ENCODE results near the gene IFI44L.

IFI44L gene

GRCh38 chr1:78619803-78620579 lies at the start of gene IFI44L:
Gene IFI44L, plus strand, starts transcription at chr1:78620448. Its CDS starts 7,468 bp downstream, at chr1:78627916.
- DNase-seq (ENCODE audit: low read depth in 3 of 3, low spot score in 1 of 3), result peak; percentile 3 to 50 (median 48)

- DNase-seq (ENCODE audit: low read depth in 3 of 3, low spot score in 1 of 3), result no peak
Observed at GRCh38 chr1:78570539-78570938, 49.7 kb upstream of the IFI44L start.

- DNase-seq (ENCODE audit: low read depth in 3 of 3, low spot score in 1 of 3), result no peak
Observed at GRCh38 chr1:78577257-78578100, 42.8 kb upstream of the IFI44L start.

GRCh38 chr1:78586572-78586971 lies 33.7 kb upstream of the IFI44L start:
- no peak for DNase-seq (ENCODE audit: low read depth in 3 of 3, low spot score in 1 of 3)

GRCh38 chr1:78587211-78587610 lies 33.0 kb upstream of the IFI44L start:
- no peak for DNase-seq (ENCODE audit: low read depth in 3 of 3, low spot score in 1 of 3)

- DNase-seq (ENCODE audit: low read depth in 3 of 3, low spot score in 1 of 3), result no peak
Observed at GRCh38 chr1:78591971-78592370, 28.3 kb upstream of the IFI44L start.

GRCh38 chr1:78599294-78599693 lies 21.0 kb upstream of the IFI44L start:
- DNase-seq (ENCODE audit: low read depth in 3 of 3, low spot score in 1 of 3), result no peak

- no peak for DNase-seq (ENCODE audit: low read depth in 3 of 3, low spot score in 1 of 3)
Observed at GRCh38 chr1:78601068-78601467, 19.2 kb upstream of the IFI44L start.

GRCh38 chr1:78603206-78603605 lies 17.0 kb upstream of the IFI44L start:
- no peak for DNase-seq (ENCODE audit: low read depth in 3 of 3, low spot score in 1 of 3)

- DNase-seq (ENCODE audit: low read depth in 3 of 3, low spot score in 1 of 3), result no peak
Observed at GRCh38 chr1:78604643-78605042, 15.6 kb upstream of the IFI44L start.

- DNase-seq (ENCODE audit: low read depth in 3 of 3, low spot score in 1 of 3), result no peak
Observed at GRCh38 chr1:78606274-78606673, 14.0 kb upstream of the IFI44L start.

GRCh38 chr1:78607334-78607927 lies 12.8 kb upstream of the IFI44L start:
- DNase-seq (ENCODE audit: low read depth in 3 of 3, low spot score in 1 of 3), result no peak

- DNase-seq (ENCODE audit: low read depth in 3 of 3, low spot score in 1 of 3), result no peak
Observed at GRCh38 chr1:78607944-78608343, 12.3 kb upstream of the IFI44L start.

GRCh38 chr1:78617615-78618026 lies 2.6 kb upstream of the IFI44L start:
- peak in 2 of 3 donors; percentile 25 to 30 for DNase-seq (ENCODE audit: low read depth in 3 of 3, low spot score in 1 of 3)

- DNase-seq (ENCODE audit: low read depth in 3 of 3, low spot score in 1 of 3), result no peak
Observed at GRCh38 chr1:78619032-78619431, 1.2 kb upstream of the IFI44L start.

GRCh38 chr1:78619446-78619802 lies 824 bp upstream of the IFI44L start:
- no peak for DNase-seq (ENCODE audit: low read depth in 3 of 3, low spot score in 1 of 3)

GRCh38 chr1:78620666-78621065 lies 418 bp downstream of the IFI44L start:
- DNase-seq (ENCODE audit: low read depth in 3 of 3, low spot score in 1 of 3), result no peak

- DNase-seq (ENCODE audit: low read depth in 3 of 3, low spot score in 1 of 3), result no peak
Observed at GRCh38 chr1:78622548-78622947, 2.3 kb downstream of the IFI44L start.

- DNase-seq (ENCODE audit: low read depth in 3 of 3, low spot score in 1 of 3), result no peak
Observed at GRCh38 chr1:78624035-78624434, 3.8 kb downstream of the IFI44L start.

- no peak for DNase-seq (ENCODE audit: low read depth in 3 of 3, low spot score in 1 of 3)
Observed at GRCh38 chr1:78627321-78627720, 7.1 kb downstream of the IFI44L start.

GRCh38 chr1:78630600-78630999 lies 10.4 kb downstream of the IFI44L start:
- DNase-seq (ENCODE audit: low read depth in 3 of 3, low spot score in 1 of 3), result no peak

- no peak for DNase-seq (ENCODE audit: low read depth in 3 of 3, low spot score in 1 of 3)
Observed at GRCh38 chr1:78633209-78633608, 13.0 kb downstream of the IFI44L start.

Measured in stimulated activated CD4-positive, alpha-beta T cell treated with anti-CD3 and anti-CD28 coated beads, TNF-alpha, amount 100 ng/mL, for 1 hour (primary cell).